GM20431 (cell line): ENCODE results near the gene CD248.
"Not testable (repeated sequence)": the region's sequence is repeated elsewhere in the genome, so short reads cannot be mapped to it uniquely, and the experiment has no call there.

ENCODE experiments used
- in situ Hi-C: fragments of 300-500 bp; cut with MseI, MboI; formaldehyde crosslinking; loops from one replicate; pipeline ENCODE4 v1.15.0; 2020; ENCODE audit warnings: low sequenced_read_pairs; ENCODE audit not compliant: unreplicated experiment

Gene CD248

GRCh38 chr11:66331542-66332370 is 14.9 kb upstream of the CD248 start:
- in situ Hi-C loops, result no loop called here

GRCh38 chr11:66330931-66331330 is 14.1 kb upstream of the CD248 start:
- in situ Hi-C loops, result no loop called here

GRCh38 chr11:66329165-66329673 is 12.4 kb upstream of the CD248 start:
- in situ Hi-C loops, result no loop called here

- in situ Hi-C loops, result no loop called here
Observed at GRCh38 chr11:66328302-66329144, 11.7 kb upstream of the CD248 start.

- in situ Hi-C loops, result no loop called here
Observed at GRCh38 chr11:66328031-66328301, 11.1 kb upstream of the CD248 start.

GRCh38 chr11:66327171-66328030 is 10.6 kb upstream of the CD248 start:
- in situ Hi-C loops, result no loop called here

GRCh38 chr11:66326261-66327111 is 9.6 kb upstream of the CD248 start:
- in situ Hi-C loops, result no loop called here

- in situ Hi-C loops, result no loop called here
Observed at GRCh38 chr11:66325263-66325671, 8.4 kb upstream of the CD248 start.

- in situ Hi-C loops, result no loop called here
Observed at GRCh38 chr11:66324664-66325063, 7.8 kb upstream of the CD248 start.

- in situ Hi-C loops, result no loop called here
Observed at GRCh38 chr11:66323684-66324083, 6.8 kb upstream of the CD248 start.

- in situ Hi-C loops, result no loop called here
Observed at GRCh38 chr11:66322732-66323427, 6.0 kb upstream of the CD248 start.

- in situ Hi-C loops, result no loop called here
Observed at GRCh38 chr11:66321606-66322005, 4.8 kb upstream of the CD248 start.

- in situ Hi-C loops, result not testable (repeated sequence)
Observed at GRCh38 chr11:66320748-66321147, 3.9 kb upstream of the CD248 start.

- in situ Hi-C loops, result not testable (repeated sequence)
Observed at GRCh38 chr11:66320289-66320688, 3.4 kb upstream of the CD248 start.

- in situ Hi-C loops, result no loop called here
Observed at GRCh38 chr11:66318600-66318970, 1.7 kb upstream of the CD248 start.

GRCh38 chr11:66317723-66318599 is 1.1 kb upstream of the CD248 start:
- in situ Hi-C loops, result no loop called here

- in situ Hi-C loops, result no loop called here
Observed at GRCh38 chr11:66317322-66317722, 478 bp upstream of the CD248 start.
